GM12878 (cell line): ENCODE results near the gene NINJ1. TPM values are rescaled to one million over a fixed set of nuclear protein-coding genes. Genes with fewer than 3 reads are reported as not detected.

Source experiments
- ESRRA ChIP-seq: IDR thresholded peaks from 2 replicates; pipeline ENCODE4 v1.6.1; 2012; ENCODE audit warnings: mild to moderate bottlenecking, low read length, improper control_type of control experiment
- EZH2 ChIP-seq: IDR thresholded peaks from 2 replicates; pipeline ENCODE4 v1.6.1; 2012; ENCODE audit warnings: low read depth, mild to moderate bottlenecking, control low read depth, inconsistent platforms, low read length, borderline replicate concordance; ENCODE audit not compliant: control insufficient read depth
- HDGF ChIP-seq: fragments of 450-650 bp; IDR thresholded peaks from 2 replicates; pipeline ENCODE4 v1.6.1; 2016; ENCODE audit warnings: antibody characterized with exemption
- JUND ChIP-seq: IDR thresholded peaks from 2 replicates; pipeline ENCODE4 v1.6.1; 2012; ENCODE audit warnings: low read depth, mild to moderate bottlenecking, low read length, improper control_type of control experiment, moderate library complexity
- KAT2A ChIP-seq: conservative IDR thresholded peaks from 2 replicates; pipeline ENCODE4 v1.6.1; 2011; ENCODE audit warnings: low read depth, low read length; ENCODE audit not compliant: control insufficient read depth
- MEF2A ChIP-seq: IDR thresholded peaks from 2 replicates; pipeline ENCODE4 v1.6.1; 2011; ENCODE audit warnings: low read depth, mild to moderate bottlenecking, low read length, moderate library complexity; ENCODE audit not compliant: insufficient read depth
- NBN ChIP-seq: fragments of 450-650 bp; IDR thresholded peaks from 2 replicates; pipeline ENCODE4 v1.6.1; 2016
- NFYA ChIP-seq: IDR thresholded peaks from 2 replicates; pipeline ENCODE4 v1.6.1; 2011; ENCODE audit warnings: low read depth, mild to moderate bottlenecking, low read length, improper control_type of control experiment, borderline replicate concordance
- RAD21 ChIP-seq: IDR thresholded peaks from 2 replicates; pipeline ENCODE4 v1.6.1; 2011; ENCODE audit warnings: mild to moderate bottlenecking, low read depth, low read length, moderate library complexity; ENCODE audit not compliant: insufficient read depth
- SREBF1 ChIP-seq: IDR thresholded peaks from 2 replicates; pipeline ENCODE4 v1.6.1; 2012; ENCODE audit warnings: mild to moderate bottlenecking, low read length
- TAF1 ChIP-seq: IDR thresholded peaks from 2 replicates; pipeline ENCODE4 v1.6.1; 2011; ENCODE audit warnings: mild to moderate bottlenecking, low read depth, low read length, borderline replicate concordance
- YY1 ChIP-seq: IDR thresholded peaks from 2 replicates; pipeline ENCODE4 v1.6.1; 2011; ENCODE audit warnings: low read depth, mild to moderate bottlenecking, low read length
- ZBED1 ChIP-seq: IDR thresholded peaks from 2 replicates; pipeline ENCODE4 v1.6.1; 2016; ENCODE audit warnings: borderline replicate concordance
- ZNF207 ChIP-seq: fragments of 450-650 bp; IDR thresholded peaks from 2 replicates; pipeline ENCODE4 v1.6.1; 2014; ENCODE audit warnings: antibody characterized with exemption, mild to moderate bottlenecking, borderline replicate concordance
- ZNF217 ChIP-seq: fragments of 450-650 bp; IDR thresholded peaks from 2 replicates; pipeline ENCODE4 v1.6.1; 2017; ENCODE audit warnings: antibody characterized with exemption, mild to moderate bottlenecking
- ZNF274 ChIP-seq: IDR thresholded peaks from one replicate; pipeline ENCODE4 v1.8.0; 2011; ENCODE audit not compliant: insufficient read length, insufficient read depth
- ZNF622 ChIP-seq: fragments of 450-650 bp; IDR thresholded peaks from 2 replicates; pipeline ENCODE4 v1.6.1; 2017; ENCODE audit warnings: mild to moderate bottlenecking, inconsistent platforms
- ZSCAN29 ChIP-seq: fragments of 450-650 bp; IDR thresholded peaks from 2 replicates; pipeline ENCODE4 v1.6.1; 2017; ENCODE audit warnings: mild to moderate bottlenecking, moderate library complexity
- polyA plus RNA-seq, 11 experiments: library from polyadenylated mRNA; depleted of rRNA in 4 of 11; unstranded in 6 of 11; stranded (reverse) in 5 of 11; fragments of >200 nt; fragmentation: Nextera tagmentation in 4 of 11; fragmentation: Illumina TruSeq in 1 of 11; extraction: Ambion mirVana in 4 of 11; extraction: Trizol in 1 of 11; gene quantifications; 1 replicate in 1 of 11; 2 replicates in 10 of 11; pipeline versions ENCODE4 v1.2.1 to v1.2.3, GENCODE V29; 2011 to 2016; ENCODE audit warnings: inconsistent platforms in 2 of 11, missing spikeins in 2 of 11, low read depth in 1 of 11
- total RNA-seq, 4 experiments: library from RNA; depleted of rRNA in 3 of 4; stranded (reverse); fragments of >200 nt in 3 of 4; fragmentation: Illumina TruSeq in 1 of 4; extraction: Trizol in 1 of 4; gene quantifications; 2 replicates each; pipeline versions ENCODE4 v1.2.1 to v1.2.3, GENCODE V29; 2013 to 2021
- TF ChIP-seq, protein P1 (sequence below): fragments of 150-350 bp; IDR thresholded peaks from 2 replicates; pipeline ENCODE4 v1.6.1; 2016; ENCODE audit warnings: low read depth, low read length
- TF ChIP-seq, protein P2 (sequence below): fragments of 450-650 bp; IDR thresholded peaks from 2 replicates; pipeline ENCODE4 v1.6.1; 2017; ENCODE audit warnings: borderline replicate concordance
- TF ChIP-seq, protein P3 (sequence below): fragments of 450-650 bp; formaldehyde crosslinking; IDR thresholded peaks from 2 replicates; pipeline ENCODE4 v1.4.0; 2022; ENCODE audit warnings: mild to moderate bottlenecking, moderate library complexity
- TF ChIP-seq, protein P4 (sequence below): fragments of 450-650 bp; formaldehyde crosslinking; IDR thresholded peaks from 2 replicates; pipeline ENCODE4 v1.5.0; 2022; ENCODE audit warnings: mild to moderate bottlenecking, missing genetic modification characterization

The NINJ1 gene
- total and polyA plus RNA-seq, 10 of the 15 experiments (the other 5 are each of a cell fraction or from before 2014, with no cell fraction given): 0.64 to 33.5 (median 17.1) TPM

DNA sequence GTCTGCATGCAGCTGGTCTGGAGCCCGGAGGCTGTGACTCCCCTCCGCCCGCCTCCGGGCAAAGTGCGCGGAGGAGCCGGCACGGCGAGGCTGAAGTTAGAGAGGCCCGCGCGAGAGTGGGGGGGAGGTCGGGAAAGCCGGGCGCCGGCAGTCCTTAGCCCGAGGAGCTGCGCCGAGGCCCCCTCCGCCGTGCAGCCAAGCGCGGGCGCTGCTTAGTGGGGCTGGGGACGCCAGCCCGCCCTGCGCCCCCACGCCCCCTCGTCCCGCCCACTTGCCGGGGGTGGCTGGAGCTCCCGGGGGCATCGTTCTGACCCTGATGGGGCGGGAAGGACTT is 403 bp downstream of the NINJ1 start (continued):
- TF ChIP-seq NBN (no peak), KAT2A (no peak), ZNF207 (no peak), JUND (0 out of 2 replicates have a peak, but pooled peaks have one; percentile 38), YY1 (no peak), EZH2 (no peak), RAD21 (no peak), TAF1 (no peak), ZSCAN29 (no peak), ESRRA (no peak), NFYA (no peak), MEF2A (no peak), ZNF274 (no peak), ZNF622 (no peak), HDGF (no peak), ZNF217 (no peak), SREBF1 (no peak), ZBED1 (no peak)
- TF ChIP-seq, protein P1, sequence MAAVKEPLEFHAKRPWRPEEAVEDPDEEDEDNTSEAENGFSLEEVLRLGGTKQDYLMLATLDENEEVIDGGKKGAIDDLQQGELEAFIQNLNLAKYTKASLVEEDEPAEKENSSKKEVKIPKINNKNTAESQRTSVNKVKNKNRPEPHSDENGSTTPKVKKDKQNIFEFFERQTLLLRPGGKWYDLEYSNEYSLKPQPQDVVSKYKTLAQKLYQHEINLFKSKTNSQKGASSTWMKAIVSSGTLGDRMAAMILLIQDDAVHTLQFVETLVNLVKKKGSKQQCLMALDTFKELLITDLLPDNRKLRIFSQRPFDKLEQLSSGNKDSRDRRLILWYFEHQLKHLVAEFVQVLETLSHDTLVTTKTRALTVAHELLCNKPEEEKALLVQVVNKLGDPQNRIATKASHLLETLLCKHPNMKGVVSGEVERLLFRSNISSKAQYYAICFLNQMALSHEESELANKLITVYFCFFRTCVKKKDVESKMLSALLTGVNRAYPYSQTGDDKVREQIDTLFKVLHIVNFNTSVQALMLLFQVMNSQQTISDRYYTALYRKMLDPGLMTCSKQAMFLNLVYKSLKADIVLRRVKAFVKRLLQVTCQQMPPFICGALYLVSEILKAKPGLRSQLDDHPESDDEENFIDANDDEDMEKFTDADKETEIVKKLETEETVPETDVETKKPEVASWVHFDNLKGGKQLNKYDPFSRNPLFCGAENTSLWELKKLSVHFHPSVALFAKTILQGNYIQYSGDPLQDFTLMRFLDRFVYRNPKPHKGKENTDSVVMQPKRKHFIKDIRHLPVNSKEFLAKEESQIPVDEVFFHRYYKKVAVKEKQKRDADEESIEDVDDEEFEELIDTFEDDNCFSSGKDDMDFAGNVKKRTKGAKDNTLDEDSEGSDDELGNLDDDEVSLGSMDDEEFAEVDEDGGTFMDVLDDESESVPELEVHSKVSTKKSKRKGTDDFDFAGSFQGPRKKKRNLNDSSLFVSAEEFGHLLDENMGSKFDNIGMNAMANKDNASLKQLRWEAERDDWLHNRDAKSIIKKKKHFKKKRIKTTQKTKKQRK: no peak
- TF ChIP-seq, protein P2, sequence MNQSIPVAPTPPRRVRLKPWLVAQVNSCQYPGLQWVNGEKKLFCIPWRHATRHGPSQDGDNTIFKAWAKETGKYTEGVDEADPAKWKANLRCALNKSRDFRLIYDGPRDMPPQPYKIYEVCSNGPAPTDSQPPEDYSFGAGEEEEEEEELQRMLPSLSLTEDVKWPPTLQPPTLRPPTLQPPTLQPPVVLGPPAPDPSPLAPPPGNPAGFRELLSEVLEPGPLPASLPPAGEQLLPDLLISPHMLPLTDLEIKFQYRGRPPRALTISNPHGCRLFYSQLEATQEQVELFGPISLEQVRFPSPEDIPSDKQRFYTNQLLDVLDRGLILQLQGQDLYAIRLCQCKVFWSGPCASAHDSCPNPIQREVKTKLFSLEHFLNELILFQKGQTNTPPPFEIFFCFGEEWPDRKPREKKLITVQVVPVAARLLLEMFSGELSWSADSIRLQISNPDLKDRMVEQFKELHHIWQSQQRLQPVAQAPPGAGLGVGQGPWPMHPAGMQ: no peak
- TF ChIP-seq, protein P3, sequence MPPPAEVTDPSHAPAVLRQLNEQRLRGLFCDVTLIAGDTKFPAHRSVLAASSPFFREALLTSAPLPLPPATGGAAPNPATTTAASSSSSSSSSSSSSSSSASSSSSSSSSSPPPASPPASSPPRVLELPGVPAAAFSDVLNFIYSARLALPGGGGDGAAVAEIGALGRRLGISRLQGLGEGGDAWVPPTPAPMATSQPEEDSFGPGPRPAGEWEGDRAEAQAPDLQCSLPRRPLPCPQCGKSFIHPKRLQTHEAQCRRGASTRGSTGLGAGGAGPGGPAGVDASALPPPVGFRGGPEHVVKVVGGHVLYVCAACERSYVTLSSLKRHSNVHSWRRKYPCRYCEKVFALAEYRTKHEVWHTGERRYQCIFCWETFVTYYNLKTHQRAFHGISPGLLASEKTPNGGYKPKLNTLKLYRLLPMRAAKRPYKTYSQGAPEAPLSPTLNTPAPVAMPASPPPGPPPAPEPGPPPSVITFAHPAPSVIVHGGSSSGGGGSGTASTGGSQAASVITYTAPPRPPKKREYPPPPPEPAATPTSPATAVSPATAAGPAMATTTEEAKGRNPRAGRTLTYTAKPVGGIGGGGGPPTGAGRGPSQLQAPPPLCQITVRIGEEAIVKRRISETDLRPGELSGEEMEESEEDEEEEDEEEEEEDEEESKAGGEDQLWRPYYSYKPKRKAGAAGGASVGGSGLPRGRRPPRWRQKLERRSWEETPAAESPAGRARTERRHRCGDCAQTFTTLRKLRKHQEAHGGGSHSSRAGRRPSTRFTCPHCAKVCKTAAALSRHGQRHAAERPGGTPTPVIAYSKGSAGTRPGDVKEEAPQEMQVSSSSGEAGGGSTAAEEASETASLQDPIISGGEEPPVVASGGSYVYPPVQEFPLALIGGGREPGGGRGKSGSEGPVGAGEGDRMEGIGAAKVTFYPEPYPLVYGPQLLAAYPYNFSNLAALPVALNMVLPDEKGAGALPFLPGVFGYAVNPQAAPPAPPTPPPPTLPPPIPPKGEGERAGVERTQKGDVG (CRISPR knock-in tag): no peak
- TF ChIP-seq, protein P4, sequence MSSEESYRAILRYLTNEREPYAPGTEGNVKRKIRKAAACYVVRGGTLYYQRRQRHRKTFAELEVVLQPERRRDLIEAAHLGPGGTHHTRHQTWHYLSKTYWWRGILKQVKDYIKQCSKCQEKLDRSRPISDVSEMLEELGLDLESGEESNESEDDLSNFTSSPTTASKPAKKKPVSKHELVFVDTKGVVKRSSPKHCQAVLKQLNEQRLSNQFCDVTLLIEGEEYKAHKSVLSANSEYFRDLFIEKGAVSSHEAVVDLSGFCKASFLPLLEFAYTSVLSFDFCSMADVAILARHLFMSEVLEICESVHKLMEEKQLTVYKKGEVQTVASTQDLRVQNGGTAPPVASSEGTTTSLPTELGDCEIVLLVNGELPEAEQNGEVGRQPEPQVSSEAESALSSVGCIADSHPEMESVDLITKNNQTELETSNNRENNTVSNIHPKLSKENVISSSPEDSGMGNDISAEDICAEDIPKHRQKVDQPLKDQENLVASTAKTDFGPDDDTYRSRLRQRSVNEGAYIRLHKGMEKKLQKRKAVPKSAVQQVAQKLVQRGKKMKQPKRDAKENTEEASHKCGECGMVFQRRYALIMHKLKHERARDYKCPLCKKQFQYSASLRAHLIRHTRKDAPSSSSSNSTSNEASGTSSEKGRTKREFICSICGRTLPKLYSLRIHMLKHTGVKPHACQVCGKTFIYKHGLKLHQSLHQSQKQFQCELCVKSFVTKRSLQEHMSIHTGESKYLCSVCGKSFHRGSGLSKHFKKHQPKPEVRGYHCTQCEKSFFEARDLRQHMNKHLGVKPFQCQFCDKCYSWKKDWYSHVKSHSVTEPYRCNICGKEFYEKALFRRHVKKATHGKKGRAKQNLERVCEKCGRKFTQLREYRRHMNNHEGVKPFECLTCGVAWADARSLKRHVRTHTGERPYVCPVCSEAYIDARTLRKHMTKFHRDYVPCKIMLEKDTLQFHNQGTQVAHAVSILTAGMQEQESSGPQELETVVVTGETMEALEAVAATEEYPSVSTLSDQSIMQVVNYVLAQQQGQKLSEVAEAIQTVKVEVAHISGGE (CRISPR knock-in tag): no peak
